CD1c-positive myeloid dendritic cell (primary cell): ENCODE results near the gene CFAP410.
A peak's percentile ranks its signal among the peaks of the same experiment; 100 is the strongest.

Experiments
- DNase-seq: peaks from one replicate; pipeline ENCODE4 v3.0.0-alpha.2; 2016; ENCODE audit errors: extremely low spot score

The CFAP410 gene

GRCh38 chr21:44299085-44299457 is 40.1 kb downstream of the CFAP410 start:
- DNase-seq: peak; percentile 42

DNA sequence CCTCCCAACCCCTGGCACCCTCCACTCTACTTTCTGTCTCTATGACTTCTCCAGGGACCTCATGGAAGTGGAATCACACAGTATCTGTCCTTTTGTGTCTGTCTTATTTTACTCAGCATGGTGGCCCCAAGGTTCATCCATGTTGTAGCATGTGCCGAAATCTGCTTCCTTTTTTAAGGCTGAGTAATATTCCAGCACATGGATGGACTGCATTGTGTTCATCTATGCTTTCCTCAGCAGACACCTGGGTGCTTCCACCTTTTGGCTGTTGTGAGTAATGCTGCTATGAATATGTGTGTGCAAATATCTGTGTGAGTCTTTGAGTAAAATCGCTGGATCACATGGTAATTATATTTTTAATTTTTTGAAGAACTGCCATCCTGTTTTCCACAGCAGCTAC is 40.9 kb downstream of the CFAP410 start:
- DNase-seq: no peak

- DNase-seq: peak; percentile 92
These were observed 41.5 kb downstream of the CFAP410 start for GRCh38 chr21:44297525-44298290.

DNA sequence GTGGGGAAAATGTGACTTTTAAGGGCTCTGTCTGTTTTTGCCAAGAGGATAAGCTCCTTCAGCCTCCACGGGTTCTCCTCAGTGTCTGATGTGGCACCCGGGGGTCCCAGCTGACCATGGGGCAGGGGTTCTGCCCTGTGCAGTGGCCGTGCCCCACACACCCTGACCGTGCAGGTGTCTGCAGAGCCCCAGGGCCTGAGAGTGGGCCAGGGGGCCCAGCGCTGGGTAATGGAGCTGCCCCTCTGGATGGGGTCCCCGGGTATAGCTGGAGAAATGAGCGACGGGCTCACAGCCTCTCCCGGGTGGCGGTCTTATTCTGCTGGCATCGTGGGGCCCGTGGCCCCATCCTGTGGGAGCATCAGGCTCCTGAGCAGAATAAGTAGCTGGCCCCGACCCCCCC is 42.3 kb downstream of the CFAP410 start:
- no peak for DNase-seq

DNA sequence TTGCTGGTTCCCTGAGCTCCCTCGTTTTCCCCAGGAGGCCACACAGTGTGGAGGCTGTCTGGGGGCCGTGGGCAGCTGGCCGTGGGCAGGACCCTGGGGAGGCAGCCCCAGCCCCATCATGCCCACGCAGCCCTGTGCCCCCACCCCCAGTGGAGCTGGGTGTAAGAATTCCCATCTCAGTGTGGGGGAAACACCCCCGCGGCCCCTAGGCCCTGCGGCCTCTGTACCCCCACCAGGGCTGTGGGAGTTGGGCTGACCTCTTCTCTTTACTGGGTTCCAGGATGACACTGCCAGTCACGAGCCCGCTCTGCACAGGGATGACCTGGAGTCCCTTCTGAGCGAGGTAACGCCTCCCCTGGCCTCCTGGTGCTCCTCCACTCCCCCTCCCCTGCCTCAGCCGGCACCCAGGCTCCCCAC is 43.1 kb downstream of the CFAP410 start:
- DNase-seq: no peak

DNA sequence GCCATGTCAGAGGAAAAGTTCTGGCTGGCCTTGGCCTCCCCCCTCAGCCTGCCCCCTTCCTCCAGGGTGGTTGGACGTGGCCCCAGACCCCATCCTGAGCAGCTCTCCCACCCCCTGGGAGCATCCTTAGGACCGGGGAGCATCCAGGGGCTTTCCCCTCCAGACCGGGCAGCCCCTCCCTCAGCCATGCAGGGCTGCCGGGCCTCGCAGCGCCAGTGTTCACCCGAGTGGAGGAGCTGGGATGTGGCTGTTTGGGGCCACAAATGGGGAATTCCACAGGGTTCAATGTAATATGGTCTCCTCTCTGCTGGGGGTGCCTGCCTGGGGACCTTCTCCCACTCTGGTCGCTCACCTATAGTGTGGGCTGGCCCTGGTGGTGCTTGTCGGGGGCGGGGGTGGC is 43.5 kb downstream of the CFAP410 start:
- DNase-seq: no peak

GRCh38 chr21:44295163-44295573 is 44.0 kb downstream of the CFAP410 start:
- DNase-seq: no peak

DNA sequence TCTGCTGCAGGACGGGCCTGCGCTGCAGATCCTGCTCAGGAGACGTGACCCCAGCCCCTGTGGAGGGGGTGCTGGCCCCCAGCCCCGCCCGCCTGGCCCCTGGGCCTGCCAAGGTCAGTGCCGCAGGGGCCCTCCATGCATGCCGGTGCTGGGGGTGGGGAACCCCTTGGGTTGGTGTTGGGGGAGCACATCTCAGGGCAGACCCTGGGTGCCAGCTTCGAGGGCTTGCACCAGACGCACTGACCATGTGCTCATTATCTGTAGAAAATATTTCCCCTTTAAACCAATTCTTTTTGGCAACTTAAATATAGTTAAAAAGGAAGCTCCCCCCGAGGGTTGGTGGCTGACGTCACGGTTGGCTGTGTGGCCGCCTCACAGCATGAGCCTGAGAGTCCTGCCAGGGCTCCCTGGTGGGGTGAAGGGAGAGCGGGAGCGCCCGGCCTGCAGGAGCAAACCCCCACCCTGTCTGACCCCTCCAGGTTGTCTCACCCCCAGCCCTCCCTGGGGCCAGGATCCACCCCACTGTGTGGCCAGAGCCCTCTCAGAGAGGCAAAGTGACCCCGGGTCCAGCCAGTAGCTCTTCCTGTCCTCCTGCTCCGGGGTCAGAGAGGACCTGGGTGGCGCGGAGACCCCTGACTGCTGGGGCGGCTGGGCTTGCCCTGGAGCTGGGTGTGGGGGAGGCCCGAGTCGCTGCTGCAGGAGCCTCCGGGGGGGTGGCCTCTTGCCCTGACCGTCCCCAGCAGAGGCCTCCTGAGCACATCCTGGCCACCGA is 44.6 kb downstream of the CFAP410 start:
- peak; percentile 53 for DNase-seq

DNA sequence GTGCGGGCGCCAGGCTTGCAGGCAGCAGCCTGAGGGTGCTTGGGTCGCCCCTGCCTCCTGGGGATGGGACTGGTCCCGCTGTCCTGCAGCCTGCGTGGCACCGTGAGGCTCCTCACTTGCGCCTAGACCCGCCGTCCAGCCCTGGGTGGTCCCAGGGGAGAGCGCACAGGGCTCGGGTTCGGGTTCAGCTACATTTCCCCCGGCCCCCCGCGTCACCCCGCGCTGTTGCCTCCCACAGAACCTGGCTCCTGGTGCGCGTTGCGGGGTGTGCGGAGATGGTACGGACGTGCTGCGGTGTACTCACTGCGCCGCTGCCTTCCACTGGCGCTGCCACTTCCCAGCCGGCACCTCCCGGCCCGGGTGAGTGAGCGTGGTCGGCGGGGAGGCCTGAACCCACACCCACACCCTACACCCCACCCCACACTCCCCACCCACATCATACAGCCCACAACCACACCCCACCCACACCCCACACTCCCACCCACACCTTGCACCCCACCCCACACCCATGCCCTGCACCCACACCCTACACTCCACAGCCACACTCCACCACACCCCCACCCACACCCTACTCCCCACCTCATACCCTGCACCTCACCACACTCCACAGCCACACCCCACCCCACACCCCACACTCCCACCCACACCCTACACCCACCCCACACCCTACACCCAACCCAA is 45.5 kb downstream of the CFAP410 start:
- no peak for DNase-seq

DNA sequence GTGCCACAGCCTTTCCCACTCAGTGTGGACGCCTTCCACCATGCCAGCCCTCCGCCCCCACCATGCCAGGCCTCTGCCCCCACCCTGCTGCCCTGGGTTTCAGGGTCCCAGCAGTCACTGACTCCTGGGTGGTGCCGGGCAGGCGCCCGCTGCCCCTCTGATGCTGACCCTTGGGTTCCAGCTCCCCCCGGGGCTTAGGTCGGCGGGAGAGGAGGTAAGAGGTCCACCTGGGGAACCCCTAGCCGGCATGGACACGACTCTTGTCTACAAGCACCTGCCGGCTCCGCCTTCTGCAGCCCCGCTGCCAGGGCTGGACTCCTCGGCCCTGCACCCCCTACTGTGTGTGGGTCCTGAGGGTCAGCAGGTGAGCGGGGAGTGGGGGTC is 46.4 kb downstream of the CFAP410 start:
- DNase-seq: no peak

DNA sequence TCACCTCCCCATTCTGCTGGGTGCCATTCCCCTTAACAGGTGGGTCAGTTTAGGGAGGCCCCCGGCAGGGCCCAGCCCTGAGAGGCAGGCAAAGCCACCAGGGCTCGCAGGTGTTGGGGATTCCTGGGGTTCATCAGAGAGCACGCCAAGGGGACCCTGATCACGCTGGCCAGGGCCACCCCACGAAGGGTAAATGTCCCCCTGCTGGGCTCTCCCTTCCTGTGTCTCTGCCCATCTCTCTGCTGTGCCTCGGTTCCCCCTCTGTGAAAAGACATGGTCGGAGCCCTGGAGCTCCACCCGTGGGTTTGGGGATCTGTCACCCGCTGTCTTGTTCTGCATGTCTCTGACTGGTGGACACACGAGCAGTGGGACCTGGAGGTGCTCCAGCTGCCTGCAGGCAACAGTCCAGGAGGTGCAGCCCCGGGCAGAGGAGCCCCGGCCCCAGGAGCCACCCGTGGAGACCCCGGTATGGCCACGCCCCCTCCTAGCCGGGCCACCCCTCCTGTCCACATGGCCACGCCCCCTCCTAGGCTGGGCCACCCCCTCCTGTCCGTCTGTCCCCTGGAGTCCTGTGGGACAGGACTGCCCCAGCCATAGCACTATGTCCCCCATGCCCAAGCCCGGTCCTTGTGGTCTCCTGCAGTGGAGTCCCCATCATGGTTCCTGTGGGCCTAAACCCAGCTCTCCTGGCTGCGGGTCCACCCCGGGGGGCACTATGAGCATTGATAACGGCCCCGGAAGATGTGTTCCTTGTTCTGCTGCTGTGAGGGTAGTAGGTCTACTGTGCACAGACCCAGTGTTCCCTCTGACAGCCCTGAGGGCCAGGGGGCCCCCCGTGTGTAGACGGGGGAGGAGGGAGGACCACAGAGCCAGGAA is 47.0 kb downstream of the CFAP410 start:
- DNase-seq: no peak

GRCh38 chr21:44291078-44291935 is 47.9 kb downstream of the CFAP410 start:
- DNase-seq: no peak

- DNase-seq: no peak
These were observed 48.7 kb downstream of the CFAP410 start for GRCh38 chr21:44290327-44291077.

GRCh38 chr21:44289381-44290010 is 49.7 kb downstream of the CFAP410 start:
- DNase-seq: no peak

DNA sequence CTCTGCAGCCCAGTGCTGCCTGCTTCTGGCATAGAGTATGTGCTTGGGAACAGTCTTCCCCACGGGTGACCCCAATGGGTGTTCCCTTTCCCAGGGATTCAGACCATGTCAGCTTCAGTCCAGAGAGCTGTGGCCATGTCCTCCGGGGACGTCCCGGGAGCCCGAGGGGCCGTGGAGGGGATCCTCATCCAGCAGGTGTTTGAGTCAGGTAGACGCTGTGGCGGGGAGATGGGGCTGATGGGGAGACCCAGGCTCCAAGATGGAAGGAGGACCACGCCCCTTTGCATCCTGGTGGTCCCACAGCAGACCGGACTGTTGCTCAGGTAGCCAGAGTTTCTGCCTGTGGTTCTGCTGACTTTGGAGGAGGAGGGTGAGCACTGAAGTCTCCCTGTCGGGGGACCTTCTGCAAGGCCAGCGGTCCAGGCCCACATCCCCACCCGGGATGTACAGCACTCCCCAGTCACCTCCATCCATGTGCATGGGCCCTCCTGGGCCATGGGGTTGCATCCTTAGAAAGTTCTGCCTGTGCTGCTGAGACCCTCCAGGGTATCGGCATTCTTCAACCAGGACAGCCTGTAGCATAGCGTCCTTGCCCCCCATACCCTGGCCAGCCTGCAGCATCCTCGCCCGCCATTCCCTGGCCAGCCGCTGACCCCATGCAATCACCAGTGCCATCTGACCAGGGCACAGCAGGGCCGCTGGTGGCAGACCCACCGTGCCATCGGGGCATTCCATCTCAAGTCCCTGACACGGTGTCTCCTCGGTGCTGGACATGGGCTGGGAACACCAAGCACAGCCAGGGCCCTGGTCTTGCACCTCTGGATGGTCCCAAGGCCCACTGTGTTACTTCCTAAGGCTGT is 50.7 kb downstream of the CFAP410 start:
- no peak for DNase-seq

DNA sequence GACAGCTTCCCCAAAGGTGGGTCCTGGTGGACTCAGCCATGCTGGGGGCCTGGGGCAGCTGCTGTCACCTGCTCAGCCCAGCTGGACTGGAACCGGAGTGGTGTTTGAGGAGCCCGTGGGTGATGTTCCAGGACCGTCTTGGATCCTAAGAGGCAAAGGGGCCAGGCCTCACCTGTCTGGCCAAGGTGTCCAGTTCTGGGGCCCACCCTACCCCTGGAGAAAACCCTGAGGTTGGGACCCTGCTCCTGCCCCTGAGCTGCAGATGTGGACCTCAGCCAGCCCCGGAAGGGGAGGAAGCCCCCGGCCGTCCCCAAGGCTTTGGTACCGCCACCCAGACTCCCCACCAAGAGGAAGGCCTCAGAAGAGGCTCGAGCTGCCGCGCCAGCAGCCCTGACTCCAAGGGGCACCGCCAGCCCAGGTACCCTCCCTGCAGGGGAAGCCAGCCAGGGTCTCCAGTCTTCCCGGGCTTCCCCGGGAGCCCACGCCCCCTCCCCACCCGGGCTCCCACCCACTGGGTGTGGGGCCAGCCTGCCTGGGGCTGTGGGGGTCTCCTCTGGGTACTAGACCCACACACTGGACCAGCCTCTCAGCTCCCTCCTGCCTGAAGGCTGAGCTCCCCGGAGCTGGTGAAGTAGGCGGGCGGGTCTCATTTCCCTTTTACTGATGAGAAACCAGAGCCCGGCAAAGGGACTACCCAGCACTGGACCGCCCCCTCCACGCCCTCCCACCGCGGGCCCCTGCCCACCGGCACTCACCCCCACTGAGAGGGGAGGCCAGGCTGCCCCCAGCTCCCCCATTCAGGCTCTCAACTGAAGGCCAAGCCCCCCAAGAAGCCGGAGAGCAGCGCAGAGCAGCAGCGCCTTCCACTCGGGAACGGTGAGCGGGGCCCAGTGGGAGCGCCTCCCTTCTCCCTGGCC is 52.2 kb downstream of the CFAP410 start:
- peak; percentile 61 for DNase-seq

DNA sequence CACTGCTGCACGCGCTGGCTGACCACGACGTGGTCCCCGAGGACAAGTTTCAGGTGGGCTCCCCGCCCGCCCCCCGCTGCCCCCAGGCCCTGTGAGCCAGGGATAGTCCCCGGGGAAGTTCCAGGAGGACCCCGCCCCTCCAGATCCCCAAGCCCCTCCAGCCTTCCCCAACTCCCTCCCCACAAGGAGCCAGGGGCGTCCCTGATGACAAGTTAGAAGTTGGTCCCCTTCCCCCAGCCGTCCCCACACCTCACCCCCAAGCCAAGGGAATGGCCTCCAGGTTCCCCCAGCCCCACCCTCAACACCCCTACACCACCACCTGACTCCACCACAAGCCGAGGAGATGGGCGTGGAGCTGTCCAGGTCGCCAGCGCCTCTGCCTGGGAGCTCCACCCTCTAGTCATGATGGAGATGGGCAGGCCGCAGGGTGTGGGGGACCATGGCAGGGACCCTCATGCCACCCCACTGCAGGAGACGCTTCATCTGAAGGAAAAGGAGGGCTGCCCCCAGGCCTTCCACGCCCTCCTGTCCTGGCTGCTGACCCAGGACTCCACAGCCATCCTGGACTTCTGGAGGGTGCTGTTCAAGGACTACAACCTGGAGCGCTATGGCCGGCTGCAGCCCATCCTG is 53.0 kb downstream of the CFAP410 start:
- DNase-seq: no peak
